HG03342 (cell line): ENCODE results near the gene ATP2C1.
A peak's percentile ranks its signal among the peaks of the same experiment; 100 is the strongest.
"Not testable (repeated sequence)": the region's sequence is repeated elsewhere in the genome, so short reads cannot be mapped to it uniquely, and the experiment has no call there.

Source experiments
- ATAC-seq: cut with Tn5 transposase; IDR thresholded peaks from one replicate; pipeline ENCODE4 v1.9.1; 2021; ENCODE audit warnings: mild to moderate bottlenecking, moderate library complexity; ENCODE audit not compliant: unreplicated experiment

ATP2C1 gene

DNA sequence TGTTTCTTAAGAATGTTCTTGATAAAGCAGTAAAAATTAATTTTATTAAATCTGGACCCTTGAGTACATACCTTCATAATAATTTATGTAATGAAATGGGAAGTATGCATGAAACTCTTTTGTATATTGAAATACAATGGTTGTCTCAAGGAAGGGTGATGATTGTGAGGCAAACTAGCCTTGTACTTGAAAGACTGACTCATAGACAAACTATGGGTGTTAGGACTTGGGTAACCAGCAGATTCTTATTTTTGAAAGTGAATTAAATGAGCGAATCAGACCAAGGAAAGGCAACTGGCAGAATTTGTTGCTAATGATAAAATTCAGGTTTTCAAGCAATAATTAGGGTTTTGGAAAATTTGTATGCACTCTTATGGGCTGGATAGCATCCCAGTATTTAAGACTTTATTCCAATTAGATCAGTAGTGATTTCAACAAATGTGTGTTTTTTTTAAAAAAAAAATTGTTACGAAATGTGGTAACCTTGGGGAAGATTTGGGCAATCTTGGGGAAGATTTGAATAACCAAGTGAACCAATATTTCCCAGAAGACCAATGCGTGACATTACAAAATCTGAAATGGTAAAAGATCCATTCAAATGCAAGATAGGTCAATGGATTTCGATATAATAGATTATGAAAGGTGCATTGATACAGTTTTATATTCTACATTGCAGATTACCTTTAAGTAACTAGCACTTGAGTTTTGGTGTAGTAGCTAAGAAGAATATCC, 42.0 kb downstream of the ATP2C1 start:
- ATAC-seq = no peak

GRCh38 chr3:130939753-130940152, 45.9 kb downstream of the ATP2C1 start:
- ATAC-seq = no peak

DNA sequence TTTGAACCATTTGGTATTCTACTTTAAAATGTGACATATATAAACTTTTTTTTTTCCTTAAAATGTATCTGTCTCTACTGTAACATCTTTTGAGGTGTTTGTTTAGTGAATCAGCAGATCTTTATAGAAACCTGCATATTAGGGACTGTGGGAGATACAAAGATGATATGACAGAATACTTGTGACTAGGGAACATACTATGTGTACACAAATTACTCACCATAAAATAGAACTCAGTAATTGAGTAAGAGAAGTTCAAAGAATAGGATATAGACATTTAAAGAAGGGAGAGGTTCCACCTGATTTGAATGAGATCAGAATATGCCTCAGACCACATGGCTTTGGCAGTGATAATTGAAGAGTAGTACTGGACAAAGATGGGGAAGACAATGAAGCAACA, 47.9 kb downstream of the ATP2C1 start:
- ATAC-seq = no peak

- no peak for ATAC-seq
These were observed 53.0 kb downstream of the ATP2C1 start for GRCh38 chr3:130946882-130947281.

- ATAC-seq = no peak
These were observed 54.3 kb downstream of the ATP2C1 start for GRCh38 chr3:130948001-130948773.

- ATAC-seq = no peak
These were observed 55.0 kb downstream of the ATP2C1 start for GRCh38 chr3:130948929-130949328.

DNA sequence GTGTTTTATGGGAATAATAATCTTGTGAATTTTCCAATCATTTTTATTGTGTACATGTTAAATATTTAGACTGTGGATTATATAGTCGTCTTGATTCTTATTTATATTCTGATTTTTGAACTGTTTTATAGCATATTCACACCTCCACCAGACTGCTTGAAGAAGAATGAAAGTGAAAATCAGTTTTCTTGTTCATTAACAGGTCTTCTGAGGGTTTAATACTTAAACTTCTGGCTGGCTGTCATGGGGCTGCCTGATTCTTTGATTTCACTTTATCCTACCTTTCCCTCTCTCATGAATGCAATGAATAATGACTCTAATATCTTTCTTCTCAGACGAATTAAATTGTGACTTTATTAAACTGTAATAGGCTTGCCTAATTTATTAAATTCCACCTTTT, 56.2 kb downstream of the ATP2C1 start:
- peak; percentile 65 for ATAC-seq

GRCh38 chr3:130950641-130951040, 56.8 kb downstream of the ATP2C1 start:
- ATAC-seq = no peak

- ATAC-seq = no peak
These were observed 61.6 kb downstream of the ATP2C1 start for GRCh38 chr3:130955481-130955880.

DNA sequence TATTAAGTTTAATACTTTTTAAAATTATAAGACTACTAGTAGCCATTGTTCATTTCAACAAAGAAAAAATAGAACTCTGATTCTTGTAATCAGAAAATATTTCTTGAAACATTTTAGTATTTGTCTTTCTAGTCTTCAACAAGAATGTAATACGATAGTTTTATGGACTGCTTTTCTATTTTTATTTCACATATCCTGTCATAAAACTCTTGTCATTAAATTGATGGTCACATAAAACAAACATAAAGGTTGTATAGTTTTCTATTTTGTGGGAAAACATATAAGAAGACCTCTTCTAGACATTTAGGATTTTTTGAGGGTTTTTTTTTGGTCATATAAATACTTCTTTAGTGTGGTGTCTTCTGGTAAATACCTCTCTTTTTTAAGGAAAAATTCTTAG, 62.4 kb downstream of the ATP2C1 start:
- no peak for ATAC-seq

- ATAC-seq = no peak
These were observed 62.8 kb downstream of the ATP2C1 start for GRCh38 chr3:130956721-130957120.

DNA sequence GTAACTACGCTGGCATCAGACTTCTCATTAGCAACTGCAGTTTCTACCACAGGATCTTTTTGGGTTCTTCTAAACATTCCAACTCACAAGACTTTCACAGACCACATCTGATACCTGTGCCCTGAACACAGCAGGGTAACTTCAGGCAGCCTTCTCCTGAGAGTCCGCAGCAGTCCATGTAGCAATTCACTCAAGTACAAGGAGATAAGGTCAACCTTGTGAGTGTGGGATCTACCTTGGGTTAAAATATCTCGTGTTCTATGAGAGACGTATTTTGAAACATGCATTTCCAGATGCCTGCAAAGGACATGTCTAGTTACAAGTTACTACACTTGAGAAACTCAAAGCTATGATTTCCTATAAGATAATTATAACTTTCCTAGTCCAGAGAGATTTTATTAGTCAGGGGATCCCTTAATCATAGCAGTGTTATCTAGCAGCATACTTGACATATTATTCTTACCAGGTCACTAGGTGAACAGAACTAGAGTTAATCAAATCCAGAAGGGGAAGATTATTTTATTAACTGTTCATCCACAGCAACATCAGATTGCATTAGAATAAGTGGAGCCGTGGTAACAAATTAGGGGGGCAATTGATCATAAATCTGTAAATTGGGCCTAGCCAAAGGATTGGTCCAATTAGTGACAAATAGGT, 66.4 kb downstream of the ATP2C1 start:
- no peak for ATAC-seq

- no peak for ATAC-seq
These were observed 67.6 kb downstream of the ATP2C1 start for GRCh38 chr3:130961458-130961857.

GRCh38 chr3:130963444-130963843, 69.6 kb downstream of the ATP2C1 start:
- no peak for ATAC-seq

DNA sequence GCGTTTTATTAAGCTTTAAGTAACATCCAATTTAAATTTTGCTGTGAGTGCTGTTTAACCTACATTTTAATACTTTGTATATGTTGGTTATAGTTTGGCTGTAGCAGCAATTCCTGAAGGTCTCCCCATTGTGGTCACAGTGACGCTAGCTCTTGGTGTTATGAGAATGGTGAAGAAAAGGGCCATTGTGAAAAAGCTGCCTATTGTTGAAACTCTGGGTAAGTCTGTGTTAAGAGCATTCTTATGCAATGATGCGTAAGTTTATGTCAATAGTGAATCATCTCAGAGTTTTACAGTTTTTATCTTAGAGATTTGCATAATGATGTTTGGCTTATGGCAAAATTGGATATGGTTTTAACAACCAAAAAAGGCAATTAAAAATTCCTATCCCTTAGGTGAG, 70.0 kb downstream of the ATP2C1 start:
- no peak for ATAC-seq

DNA sequence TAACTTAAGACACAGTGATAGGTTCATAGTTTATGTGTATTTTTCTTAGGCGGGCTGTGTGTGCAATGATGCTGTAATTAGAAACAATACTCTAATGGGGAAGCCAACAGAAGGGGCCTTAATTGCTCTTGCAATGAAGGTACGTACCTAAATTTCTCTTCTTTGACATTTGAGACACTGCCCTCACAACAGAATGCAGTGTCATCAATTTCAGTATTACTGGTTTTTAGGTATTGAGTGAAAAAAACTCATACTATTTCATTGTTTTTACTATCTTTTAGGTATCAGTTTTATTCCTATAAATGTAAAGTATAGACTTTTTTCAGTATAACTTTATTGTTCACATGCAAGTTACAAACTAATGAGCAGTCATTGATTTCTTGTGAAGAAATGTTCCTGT, 73.4 kb downstream of the ATP2C1 start:
- no peak for ATAC-seq

- no peak for ATAC-seq
These were observed 74.3 kb downstream of the ATP2C1 start for GRCh38 chr3:130968221-130968620.

DNA sequence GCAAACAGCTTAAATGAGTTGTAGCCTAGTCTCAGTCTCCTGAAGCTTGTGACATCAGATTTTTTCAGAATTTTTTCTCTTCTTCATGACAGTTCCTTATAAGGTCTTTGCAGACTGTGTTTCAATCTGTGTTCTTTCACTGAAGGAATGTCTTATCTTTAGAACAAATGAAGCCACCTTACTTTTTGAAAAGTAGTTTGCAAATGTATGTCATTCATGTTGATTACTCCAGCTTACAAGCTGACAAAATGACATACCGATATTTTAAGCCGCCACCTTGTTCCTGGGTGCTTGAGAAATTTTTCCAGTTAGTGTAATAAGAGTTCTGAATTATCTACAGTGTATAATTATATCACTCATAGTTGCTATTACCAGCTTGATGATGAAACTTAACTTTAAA, 75.7 kb downstream of the ATP2C1 start:
- no peak for ATAC-seq

DNA sequence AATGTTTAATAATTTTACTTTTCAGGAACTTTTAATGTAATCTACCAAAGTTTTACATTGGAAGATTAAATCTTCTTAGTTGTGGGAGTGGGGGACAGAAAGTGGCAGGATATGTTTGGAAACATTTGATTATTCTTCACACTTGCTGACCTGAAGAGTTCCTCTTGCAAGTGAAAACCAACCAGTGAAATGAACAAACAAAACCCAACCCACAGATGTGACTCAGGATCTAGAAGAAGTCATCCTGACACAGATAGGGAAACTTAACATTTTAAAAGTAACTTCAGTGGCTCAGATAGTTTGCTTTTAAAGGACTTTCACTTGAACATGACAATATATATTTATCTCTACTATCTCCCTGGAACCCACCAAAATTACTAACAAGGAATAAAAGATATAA, 77.3 kb downstream of the ATP2C1 start:
- ATAC-seq = no peak

- not testable (repeated sequence) for ATAC-seq
These were observed 78.7 kb downstream of the ATP2C1 start for GRCh38 chr3:130972592-130972991.

- ATAC-seq = no peak
These were observed 79.5 kb downstream of the ATP2C1 start for GRCh38 chr3:130973406-130973805.

- ATAC-seq = no peak
These were observed 80.3 kb downstream of the ATP2C1 start for GRCh38 chr3:130974201-130974600.
